IMR-90 (cell line): ENCODE data around the gene CLHC1. TPM values are rescaled to one million over a fixed set of nuclear protein-coding genes. Genes with fewer than 3 reads are reported as not detected.
"Not testable (repeated sequence)": the region's sequence is repeated elsewhere in the genome, so short reads cannot be mapped to it uniquely, and the experiment has no call there.

Source experiments
- ATAC-seq: fragments of 200-7000 bp; cut with Tn5 transposase; 2 replicates; pipeline ENCODE4 v1.9.1; 2020; ENCODE audit warnings: low read depth, mild to moderate bottlenecking, moderate library complexity
- BruUV-seq: library from RNA; stranded (reverse); fragments of 400-500 nt; replicated peaks from 2 replicates; lab custom pipeline; 2021; lab: Mats Ljungman, UMichigan
- CTCF ChIA-PET: fragments of 300-600 bp; formaldehyde crosslinking; extraction: SDS; loops from one replicate; lab custom pipeline; 2021; ENCODE audit warnings: antibody characterized with exemption; lab: Yijun Ruan, JAX
- POLR2A ChIA-PET: fragments of 300-600 bp; sonication (Branson Sonifier 250); formaldehyde crosslinking; loops from one replicate; lab custom pipeline; 2022; ENCODE audit warnings: antibody characterized with exemption; ENCODE audit not compliant: unreplicated experiment; lab: Charles Lee
- DNase-seq: peaks from one replicate; pipeline ENCODE4 v3.0.0; 2013
- H2AFZ ChIP-seq: replicated peaks from 2 replicates; pipeline ENCODE3; 2013; ENCODE audit warnings: low read length, mild to moderate bottlenecking; ENCODE audit not compliant: poor library complexity
- H2AK5ac ChIP-seq: 2 replicates; pipeline ENCODE4 v1.6.1; 2013; ENCODE audit warnings: low read depth, low read length, inconsistent platforms
- H2AK9ac ChIP-seq: replicated peaks from 2 replicates; pipeline ENCODE3; 2013; ENCODE audit warnings: mild to moderate bottlenecking, low read depth, low read length, moderate library complexity; ENCODE audit not compliant: poor library complexity
- H2BK120ac ChIP-seq: 2 replicates; pipeline ENCODE4 v1.6.1; 2013; ENCODE audit warnings: low read depth, low read length, inconsistent platforms
- H2BK15ac ChIP-seq: 3 replicates; pipeline ENCODE4 v1.6.1; 2013; ENCODE audit warnings: low read depth, low read length, inconsistent platforms
- H2BK20ac ChIP-seq: 2 replicates; pipeline ENCODE4 v1.6.1; 2013; ENCODE audit warnings: low read depth, mild to moderate bottlenecking, inconsistent platforms, low read length, moderate library complexity
- H2BK5ac ChIP-seq: 2 replicates; pipeline ENCODE4 v1.6.1; 2013; ENCODE audit warnings: mild to moderate bottlenecking, low read depth, low read length, inconsistent platforms; ENCODE audit not compliant: poor library complexity, severe bottlenecking
- H3K14ac ChIP-seq: replicated peaks from 2 replicates; pipeline ENCODE4 v1.6.1; 2013; ENCODE audit warnings: low read depth, low read length, inconsistent platforms
- H3K18ac ChIP-seq: 2 replicates; pipeline ENCODE4 v1.6.1; 2013; ENCODE audit warnings: low read depth, low read length, control low read depth
- H3K23ac ChIP-seq: 2 replicates; pipeline ENCODE4 v1.6.1; 2013; ENCODE audit warnings: low read depth, low read length, inconsistent platforms
- H3K27ac ChIP-seq: 2 replicates; pipeline ENCODE4 v1.5.1; 2013; ENCODE audit warnings: mild to moderate bottlenecking, control low read depth, low read length; ENCODE audit not compliant: insufficient read depth
- H3K27me3 ChIP-seq: 2 replicates; pipeline ENCODE4 v1.6.1; 2013; ENCODE audit warnings: low read length; ENCODE audit not compliant: control insufficient read depth, insufficient read depth
- H3K36me3 ChIP-seq: 2 replicates; pipeline ENCODE4 v1.6.1; 2013; ENCODE audit warnings: low read length, mixed read lengths; ENCODE audit not compliant: control insufficient read depth, insufficient read depth
- H3K4ac ChIP-seq: 2 replicates; pipeline ENCODE4 v1.6.1; 2013; ENCODE audit warnings: low read depth, low read length, inconsistent platforms
- H3K4me1 ChIP-seq: 2 replicates; pipeline ENCODE4 v1.6.1; 2013; ENCODE audit warnings: low read length, mixed read lengths; ENCODE audit not compliant: control insufficient read depth, insufficient read depth
- H3K4me2 ChIP-seq: 2 replicates; pipeline ENCODE4 v1.6.1; 2013; ENCODE audit warnings: low read depth, mild to moderate bottlenecking, control low read depth, low read length, moderate library complexity
- H3K4me3 ChIP-seq: 2 replicates; pipeline ENCODE4 v1.5.1; 2013; ENCODE audit warnings: low read depth, mild to moderate bottlenecking, control low read depth, low read length, moderate library complexity; ENCODE audit not compliant: insufficient read depth
- H3K56ac ChIP-seq: 2 replicates; pipeline ENCODE4 v1.6.1; 2013; ENCODE audit warnings: low read length, inconsistent platforms; ENCODE audit not compliant: insufficient read depth; ENCODE audit errors: extremely low read depth
- H3K79me1 ChIP-seq, 2 experiments: 2 replicates each; pipeline ENCODE4 v1.6.1; 2013; ENCODE audit warnings: low read length in 2 of 2, inconsistent platforms in 1 of 2, low read depth in 1 of 2
- H3K9ac ChIP-seq: 2 replicates; pipeline ENCODE4 v1.6.1; 2013; ENCODE audit warnings: low read depth, low read length, control low read depth
- H3K9me1 ChIP-seq: 2 replicates; pipeline ENCODE4 v1.6.1; 2013; ENCODE audit warnings: low read length, inconsistent platforms; ENCODE audit not compliant: insufficient read depth
- H3K9me3 ChIP-seq: 2 replicates; pipeline ENCODE4 v1.6.1; 2013; ENCODE audit warnings: low read length; ENCODE audit not compliant: control insufficient read depth, insufficient read depth
- H4K20me1 ChIP-seq: 2 replicates; pipeline ENCODE4 v1.6.1; 2013; ENCODE audit warnings: low read length, inconsistent platforms; ENCODE audit not compliant: insufficient read depth
- H4K5ac ChIP-seq: 2 replicates; pipeline ENCODE4 v1.6.1; 2013; ENCODE audit warnings: mild to moderate bottlenecking, low read depth, low read length, control low read depth
- H4K8ac ChIP-seq, 2 experiments: 2 replicates each; pipeline ENCODE4 v1.6.1; 2013; ENCODE audit warnings: low read depth in 2 of 2, low read length in 2 of 2, control low read depth in 1 of 2, inconsistent platforms in 1 of 2
- H4K91ac ChIP-seq: 2 replicates; pipeline ENCODE4 v1.6.1; 2013; ENCODE audit warnings: low read depth, low read length, inconsistent platforms; ENCODE audit not compliant: insufficient read depth
- CEBPB ChIP-seq: IDR thresholded peaks from 2 replicates; pipeline ENCODE4 v1.6.1; 2012; ENCODE audit warnings: low read depth, low read length, improper control_type of control experiment
- RCOR1 ChIP-seq: IDR thresholded peaks from 2 replicates; pipeline ENCODE4 v1.6.1; 2012; ENCODE audit warnings: mild to moderate bottlenecking, low read length, improper control_type of control experiment; ENCODE audit not compliant: insufficient replicate concordance
- WGBS, 2 experiments: methylation state at CpG; one replicate each; pipeline versions ENCODE4 v1.1.5 to v1.1.7; 2013; ENCODE audit warnings: missing lambda C conversion rate in 2 of 2; ENCODE audit not compliant: insufficient read length in 1 of 2; ENCODE audit errors: extremely low coverage in 2 of 2; 5-methylcytosine and 5-hydroxymethylcytosine counted together
- dilution Hi-C: fragments of 300-500 bp; cut with HindIII; formaldehyde crosslinking; loops from one replicate; pipeline ENCODE4 v1.14.3; 2018; ENCODE audit warnings: low sequenced_read_pairs; ENCODE audit not compliant: unreplicated experiment
- in situ Hi-C: fragments of 300-500 bp; cut with MboI; formaldehyde crosslinking; loops from 3 replicates; pipeline ENCODE4 v1.14.3; 2019; ENCODE audit warnings: low sequenced_read_pairs, inconsistent platforms, mixed read lengths
- intact Hi-C: fragments of 100-400 bp; cut with micrococcal nuclease; formaldehyde crosslinking; loops from 2 replicates; pipeline ENCODE4 v1.10.0; 2022
- polyA plus RNA-seq, 3 experiments: library from polyadenylated mRNA; depleted of rRNA; stranded (reverse); fragments of >200 nt; gene quantifications; 2 replicates each; pipeline ENCODE4 v1.2.3, GENCODE V29; 2012; ENCODE audit warnings: low replicate concordance in 1 of 3
- total RNA-seq: library from RNA; depleted of rRNA; stranded (reverse); fragments of >200 nt; gene quantifications from 2 replicates; pipeline ENCODE4 v1.2.3, GENCODE V29; 2012

Gene CLHC1
- total and polyA plus RNA-seq, 2 of the 4 experiments (the other 2 are of a cell fraction) = 2.3 to 5.3 TPM

GRCh38 chr2:55232084-55232862 lies at the start of gene CLHC1, which contains the start of gene RPS27A (continued):
- TF ChIP-seq CEBPB = no peak
- no peak for TF ChIP-seq RCOR1

- CTCF ChIA-PET = interaction anchor here (0.8 kb wide), 1 partner anchor 8 kb away, joined by 3 read pairs; no protein-coding TSS in a partner anchor
- H3K56ac ChIP-seq, H3K18ac ChIP-seq, H3K9ac ChIP-seq, H3K4me3 ChIP-seq, H2AK5ac ChIP-seq, in situ Hi-C loops, H3K14ac ChIP-seq, H2AFZ ChIP-seq, H3K27ac ChIP-seq, dilution Hi-C loops, H3K4me1 ChIP-seq, H4K20me1 ChIP-seq, H3K36me3 ChIP-seq, POLR2A ChIA-PET, H3K23ac ChIP-seq, H2BK20ac ChIP-seq, H2BK5ac ChIP-seq, BruUV-seq, DNase-seq, H2AK9ac ChIP-seq, H3K9me1 ChIP-seq, H3K27me3 ChIP-seq, H3K4ac ChIP-seq, H4K91ac ChIP-seq, H2BK15ac ChIP-seq, H3K9me3 ChIP-seq, H4K5ac ChIP-seq, H3K4me2 ChIP-seq, ATAC-seq, H2BK120ac ChIP-seq: not testable (repeated sequence)
- intact Hi-C loops = loop anchor here (5.0 to 10.0 kb wide), 2 partner anchors 224 to 1319 kb away; no protein-coding TSS in a partner anchor
- peak overlapping the region in 1 of 2 experiments; percentile 81; a peak in 2 of 4 replicates for H4K8ac ChIP-seq
- H3K79me1 ChIP-seq = peaks cover 11% of the 10 kb centered on the region in 2 experiments; a peak in 3 of 4 replicates
- 88% methylated on average over 3 of the region's 5 CpGs; no CpG with 5 or more reads in 1 of the 2 experiments for WGBS, 2 experiments
These were observed 48.9 kb upstream of the CLHC1 start for GRCh38 chr2:55280851-55281546.

- H4K20me1 ChIP-seq, dilution Hi-C loops, H2BK20ac ChIP-seq, H4K8ac ChIP-seq, H3K27me3 ChIP-seq, H3K4me2 ChIP-seq, H4K5ac ChIP-seq, POLR2A ChIA-PET, CTCF ChIA-PET, H3K27ac ChIP-seq, H3K36me3 ChIP-seq, H3K9me3 ChIP-seq, H2AK5ac ChIP-seq, H2BK15ac ChIP-seq, BruUV-seq, H2AFZ ChIP-seq, ATAC-seq, H2BK120ac ChIP-seq, H3K9me1 ChIP-seq, H3K4me1 ChIP-seq, H3K23ac ChIP-seq, H2AK9ac ChIP-seq, H3K18ac ChIP-seq, H3K56ac ChIP-seq, H3K9ac ChIP-seq, H2BK5ac ChIP-seq, H3K4me3 ChIP-seq, H3K14ac ChIP-seq, H3K4ac ChIP-seq, in situ Hi-C loops, DNase-seq, H4K91ac ChIP-seq: not testable (repeated sequence)
- WGBS, 2 experiments = 60% methylated on average over 1 of the region's 7 CpGs; no CpG with 5 or more reads in 1 of the 2 experiments
- intact Hi-C loops = loop anchor here (5.0 to 10.0 kb wide), 2 partner anchors 225 to 1318 kb away; no protein-coding TSS in a partner anchor
- H3K79me1 ChIP-seq = peaks cover 11% of the 10 kb centered on the region in 2 experiments; a peak in 3 of 4 replicates
These were observed 47.8 kb upstream of the CLHC1 start for GRCh38 chr2:55279859-55280424.
